OCI-LY7 (cell line): ENCODE data around the gene PSMA3. TPM values are rescaled to one million over a fixed set of nuclear protein-coding genes. Genes with fewer than 3 reads are reported as not detected.

Source experiments
- BruUV-seq: library from RNA; stranded (reverse); fragments of 400-500 nt; replicated peaks from 2 replicates; lab custom pipeline; 2021; lab: Mats Ljungman, UMichigan
- CTCF ChIA-PET: fragments of 300-600 bp; sonication (Branson Sonifier 250); formaldehyde crosslinking; loops from one replicate; lab custom pipeline; 2022; ENCODE audit warnings: antibody characterized with exemption; ENCODE audit not compliant: unreplicated experiment; lab: Charles Lee
- POLR2A ChIA-PET: fragments of 300-600 bp; sonication (Branson Sonifier 250); formaldehyde crosslinking; loops from one replicate; lab custom pipeline; 2022; ENCODE audit warnings: antibody characterized with exemption; lab: Charles Lee
- DNase-seq: peaks from one replicate; pipeline ENCODE4 v3.0.0-alpha.2; 2015; ENCODE audit warnings: low spot score
- H2AFZ ChIP-seq: fragments of 200-600 bp; sonication (generic), shearing (Covaris generic); 2 replicates; pipeline ENCODE4 v1.6.1; 2014; ENCODE audit warnings: mild to moderate bottlenecking, antibody characterized with exemption, low read length, moderate library complexity
- H3K27ac ChIP-seq: fragments of 200-600 bp; sonication (generic); 2 replicates; pipeline ENCODE4 v1.5.1; 2014; ENCODE audit warnings: mixed run types, low read depth, mild to moderate bottlenecking, moderate library complexity, low read length, inconsistent platforms; ENCODE audit not compliant: poor library complexity, severe bottlenecking
- H3K36me3 ChIP-seq: fragments of 200-600 bp; sonication (generic); 2 replicates; pipeline ENCODE4 v1.6.1; 2014; ENCODE audit warnings: mild to moderate bottlenecking, antibody characterized with exemption, low read length, moderate library complexity, mixed read lengths; ENCODE audit not compliant: insufficient read depth
- H3K4me1 ChIP-seq: fragments of 200-600 bp; sonication (generic); 2 replicates; pipeline ENCODE4 v1.5.1; 2014; ENCODE audit warnings: mild to moderate bottlenecking, low read length; ENCODE audit not compliant: insufficient read depth, poor library complexity, severe bottlenecking
- H3K4me2 ChIP-seq: fragments of 200-600 bp; sonication (generic); 2 replicates; pipeline ENCODE4 v1.6.1; 2014; ENCODE audit warnings: mild to moderate bottlenecking, low read length
- H3K4me3 ChIP-seq: fragments of 200-600 bp; sonication (generic); 2 replicates; pipeline ENCODE4 v1.5.1; 2014; ENCODE audit warnings: mild to moderate bottlenecking, low read depth, low read length; ENCODE audit not compliant: poor library complexity, severe bottlenecking
- H3K79me2 ChIP-seq: fragments of 200-600 bp; sonication (generic); 2 replicates; pipeline ENCODE4 v1.6.1; 2016; ENCODE audit warnings: low read depth, mild to moderate bottlenecking, low read length, moderate library complexity, mixed read lengths; ENCODE audit not compliant: insufficient read depth
- H3K9me2 ChIP-seq: fragments of 200-600 bp; sonication (generic); 2 replicates; pipeline ENCODE4 v1.6.1; 2016; ENCODE audit warnings: mild to moderate bottlenecking, low read length, mixed read lengths; ENCODE audit not compliant: insufficient read depth
- H3K9me3 ChIP-seq: fragments of 200-600 bp; sonication (generic); 2 replicates; pipeline ENCODE4 v1.6.1; 2014; ENCODE audit warnings: mild to moderate bottlenecking, mixed run types, low read length, mixed read lengths
- H4K20me1 ChIP-seq: fragments of 200-600 bp; sonication (generic); 2 replicates; pipeline ENCODE4 v1.6.1; 2014; ENCODE audit warnings: mild to moderate bottlenecking, antibody characterized with exemption, low read length, moderate library complexity, mixed read lengths; ENCODE audit not compliant: insufficient read depth
- CTCF ChIP-seq: fragments of 200-600 bp; sonication (generic); conservative IDR thresholded peaks from 2 replicates; pipeline ENCODE4 v1.5.1; 2014; ENCODE audit warnings: mild to moderate bottlenecking, antibody characterized with exemption, low read length, moderate library complexity, mixed read lengths
- EZH2phosphoT487 ChIP-seq: fragments of 200-600 bp; sonication (generic); IDR thresholded peaks from 2 replicates; pipeline ENCODE4 v1.6.1; 2018; ENCODE audit warnings: low read depth, borderline replicate concordance, mild to moderate bottlenecking, mixed run types, antibody characterized with exemption, low read length, moderate library complexity, mixed read lengths
- intact Hi-C: fragments of 100-400 bp; cut with micrococcal nuclease; formaldehyde crosslinking; loops from one replicate; pipeline ENCODE4 v1.10.0; 2022; ENCODE audit not compliant: unreplicated experiment
- total RNA-seq, 2 experiments: library from RNA; depleted of rRNA in 1 of 2; stranded (reverse); fragments of >200 nt in 1 of 2; shearing (Covaris generic) in 1 of 2; gene quantifications; 2 replicates each; pipeline ENCODE4 v1.2.3, GENCODE V29; 2014 to 2022

Gene PSMA3
- total RNA-seq, 2 experiments from 2014 or later = 88.9 to 206 TPM

- no TSS peak for BruUV-seq
- H4K20me1 ChIP-seq = no peaks in the 10 kb centered on the region
- DNase-seq = no peak
- H3K9me2 ChIP-seq = no peaks in the 10 kb centered on the region
- ChIA-PET CTCF (no interaction called here), POLR2A (no interaction called here)
- no peak overlapping the region for H2AFZ ChIP-seq
- intact Hi-C loops = no loop called here
- H3K79me2 ChIP-seq = no peaks in the 10 kb centered on the region
- no peak overlapping the region for H3K4me3 ChIP-seq
- H3K4me1 ChIP-seq = no peaks in the 10 kb centered on the region
- no peak overlapping the region for H3K4me2 ChIP-seq
- no peak overlapping the region for H3K27ac ChIP-seq
- no peaks in the 10 kb centered on the region for H3K9me3 ChIP-seq
- peaks cover 73% of the 10 kb centered on the region for H3K36me3 ChIP-seq
- TF ChIP-seq CTCF (no peak), EZH2phosphoT487 (no peak)
Observed at GRCh38 chr14:58215191-58215914, 29.3 kb upstream of the PSMA3 start.

- no TSS peak for BruUV-seq
- Histone ChIP-seq H3K27ac (no peak overlapping the region), H3K4me1 (no peaks in the 10 kb centered on the region), H3K4me3 (no peak overlapping the region), H2AFZ (no peak overlapping the region), H3K9me3 (no peaks in the 10 kb centered on the region), H3K9me2 (no peaks in the 10 kb centered on the region), H3K4me2 (no peak overlapping the region), H3K79me2 (no peaks in the 10 kb centered on the region), H4K20me1 (no peaks in the 10 kb centered on the region), H3K36me3 (peaks cover 74% of the 10 kb centered on the region)
- ChIA-PET CTCF (no interaction called here), POLR2A (no interaction called here)
- intact Hi-C loops = no loop called here
- TF ChIP-seq CTCF = no peak
- no peak for TF ChIP-seq EZH2phosphoT487
- DNase-seq = no peak
Observed at GRCh38 chr14:58216544-58216943, 28.1 kb upstream of the PSMA3 start.

- DNase-seq = no peak
- BruUV-seq = no TSS peak
- Histone ChIP-seq H3K79me2 (no peaks in the 10 kb centered on the region), H3K36me3 (peaks cover 25% of the 10 kb centered on the region), H3K4me2 (no peak overlapping the region), H3K9me2 (no peaks in the 10 kb centered on the region), H2AFZ (no peak overlapping the region), H3K4me3 (no peak overlapping the region), H3K9me3 (no peaks in the 10 kb centered on the region), H3K27ac (no peak overlapping the region), H3K4me1 (no peaks in the 10 kb centered on the region), H4K20me1 (no peaks in the 10 kb centered on the region)
- intact Hi-C loops = no loop called here
- ChIA-PET POLR2A (interaction anchor here (0.5 to 0.9 kb wide), 2 partner anchors 19 to 125 kb away, joined by 4 to 5 read pairs; no protein-coding TSS in a partner anchor), CTCF (no interaction called here)
- TF ChIP-seq EZH2phosphoT487 (no peak), CTCF (no peak)
Observed at GRCh38 chr14:58227096-58227819, 17.4 kb upstream of the PSMA3 start.
